Dermis blood vessel endothelial cell (primary cell): ENCODE data around the gene ATP2C1. TPM values are rescaled to one million over a fixed set of nuclear protein-coding genes. Genes with fewer than 3 reads are reported as not detected.

Experiments
- DNase-seq: peaks from one replicate; pipeline ENCODE4 v3.0.0; 2010
- total RNA-seq: library from RNA; depleted of rRNA; stranded (reverse); fragments of >200 nt; gene quantifications from 2 replicates; pipeline ENCODE4 v1.2.3, GENCODE V29; 2014

Gene ATP2C1
- total RNA-seq, 1 donor from 2014 or later, result 88.0 TPM

GRCh38 chr3:131050001-131050400 is 156.1 kb downstream of the ATP2C1 start:
- no peak for DNase-seq

GRCh38 chr3:131053043-131053859 is 159.4 kb downstream of the ATP2C1 start:
- DNase-seq, result peak; percentile 26

Other genes with a start within 250 kb of the ATP2C1 start
- 33.7 and 48.8 TPM in 2 replicates for gene PIK3R4, start 147.3 kb upstream of the ATP2C1 start, total RNA-seq
- gene ASTE1, start 132.7 kb downstream of the ATP2C1 start, total RNA-seq, result 5.7 and 7.5 TPM in 2 replicates
- gene NEK11, start 132.8 kb downstream of the ATP2C1 start, total RNA-seq, result 2.8 and 4.1 TPM in 2 replicates